ENCODE measurements around the gene HOXB8.

DNA sequence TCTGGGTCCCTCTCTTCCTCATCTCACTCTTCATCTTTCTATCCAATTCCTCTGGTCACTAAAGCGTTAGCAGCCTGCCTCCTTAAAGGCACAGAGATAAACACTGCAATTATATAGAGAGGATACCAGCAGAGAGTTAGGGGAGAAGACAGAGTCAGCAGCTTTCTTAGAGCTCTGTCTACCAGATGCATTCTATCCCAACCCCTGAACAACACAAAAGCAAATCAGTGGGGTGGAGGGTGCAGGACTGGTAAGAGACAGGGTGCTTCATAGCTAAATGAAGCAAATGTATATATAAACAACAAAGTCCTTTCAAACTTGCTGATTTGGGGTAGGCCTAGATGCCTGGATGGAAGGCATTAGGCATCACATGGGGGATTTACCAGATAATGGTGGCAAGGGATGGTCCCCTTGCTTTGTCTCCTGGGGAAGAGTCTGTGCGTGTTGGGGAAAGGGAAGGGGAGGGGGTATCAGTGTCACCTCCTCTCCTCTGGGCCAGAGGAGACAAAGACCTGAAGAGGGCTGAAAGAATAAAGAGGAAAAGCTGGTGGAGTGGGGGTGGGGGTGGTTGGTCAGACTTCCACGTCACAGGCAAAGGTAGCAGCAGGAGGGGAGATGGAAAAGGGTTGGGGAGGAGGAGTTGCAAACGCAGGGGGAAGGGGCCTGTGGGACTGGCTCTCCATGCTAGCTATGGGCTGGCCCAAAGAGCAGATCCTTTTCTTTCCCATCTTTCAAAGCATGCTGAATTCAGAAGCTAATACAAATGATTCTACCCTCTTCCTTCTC lies 49.0 kb downstream of the HOXB8 start:
- TF ChIP-seq ZNF724P (CRISPR knock-in tag; IDR thresholded peaks at IDR 0.05; ENCODE audit: borderline replicate concordance), result no peak
- no peak for TF ChIP-seq EP300 (IDR thresholded peaks at IDR 0.05; ENCODE audit: low read depth in 2 of 2, low read length in 2 of 2)
- no peak for TF ChIP-seq EP300 (CRISPR knock-in tag; IDR thresholded peaks at IDR 0.05; ENCODE audit: borderline replicate concordance)
- TF ChIP-seq SRSF9 (IDR thresholded peaks at IDR 0.05; ENCODE audit: borderline replicate concordance, insufficient read depth, low read depth, low read length, poor library complexity, severe bottlenecking), result no peak
- TF ChIP-seq PTBP1 (IDR thresholded peaks at IDR 0.05; ENCODE audit: low read depth, low read length, poor library complexity, severe bottlenecking), result no peak
- TF ChIP-seq PCBP2 (optimal IDR thresholded peaks at IDR 0.05; ENCODE audit: low read depth, low read length, poor library complexity, severe bottlenecking), result no peak
- no peak for TF ChIP-seq AGO2 (optimal IDR thresholded peaks at IDR 0.05; ENCODE audit: low read depth, low read length)
- TF ChIP-seq, protein P1, sequence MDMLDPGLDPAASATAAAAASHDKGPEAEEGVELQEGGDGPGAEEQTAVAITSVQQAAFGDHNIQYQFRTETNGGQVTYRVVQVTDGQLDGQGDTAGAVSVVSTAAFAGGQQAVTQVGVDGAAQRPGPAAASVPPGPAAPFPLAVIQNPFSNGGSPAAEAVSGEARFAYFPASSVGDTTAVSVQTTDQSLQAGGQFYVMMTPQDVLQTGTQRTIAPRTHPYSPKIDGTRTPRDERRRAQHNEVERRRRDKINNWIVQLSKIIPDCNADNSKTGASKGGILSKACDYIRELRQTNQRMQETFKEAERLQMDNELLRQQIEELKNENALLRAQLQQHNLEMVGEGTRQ (IDR thresholded peaks at IDR 0.05; ENCODE audit: low read depth, low read length), result no peak
- TF ChIP-seq, protein P1 (CRISPR knock-in tag; IDR thresholded peaks at IDR 0.05; ENCODE audit: borderline replicate concordance), result no peak
- no peak for TF ChIP-seq ZFP36L1 (CRISPR knock-in tag; IDR thresholded peaks at IDR 0.05)
- TF ChIP-seq EZH2 (conservative IDR thresholded peaks at IDR 0.05; ENCODE audit: low read depth, low read length), result no peak
- TF ChIP-seq, protein P2, sequence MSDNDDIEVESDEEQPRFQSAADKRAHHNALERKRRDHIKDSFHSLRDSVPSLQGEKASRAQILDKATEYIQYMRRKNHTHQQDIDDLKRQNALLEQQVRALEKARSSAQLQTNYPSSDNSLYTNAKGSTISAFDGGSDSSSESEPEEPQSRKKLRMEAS (IDR thresholded peaks at IDR 0.05), result no peak
- no peak for TF ChIP-seq ZFP37 (CRISPR knock-in tag; IDR thresholded peaks at IDR 0.05; ENCODE audit: borderline replicate concordance)
- no peak for TF ChIP-seq ESRRA (CRISPR knock-in tag; IDR thresholded peaks at IDR 0.05; ENCODE audit: low read depth)

Measured in HepG2 (cell line).